GM04504 (cell line): ENCODE results near the gene AIM2.
"Not testable (repeated sequence)": the region's sequence is repeated elsewhere in the genome, so short reads cannot be mapped to it uniquely, and the experiment has no call there.

Experiments
- DNase-seq: peaks from one replicate; pipeline ENCODE4 v3.0.0-alpha.2; 2012; ENCODE audit warnings: low read depth

AIM2 gene

GRCh38 chr1:159079525-159079924, 3.0 kb upstream of the AIM2 start:
- no peak for DNase-seq

GRCh38 chr1:159077120-159077961, 775 bp upstream of the AIM2 start:
- DNase-seq, result no peak

DNA sequence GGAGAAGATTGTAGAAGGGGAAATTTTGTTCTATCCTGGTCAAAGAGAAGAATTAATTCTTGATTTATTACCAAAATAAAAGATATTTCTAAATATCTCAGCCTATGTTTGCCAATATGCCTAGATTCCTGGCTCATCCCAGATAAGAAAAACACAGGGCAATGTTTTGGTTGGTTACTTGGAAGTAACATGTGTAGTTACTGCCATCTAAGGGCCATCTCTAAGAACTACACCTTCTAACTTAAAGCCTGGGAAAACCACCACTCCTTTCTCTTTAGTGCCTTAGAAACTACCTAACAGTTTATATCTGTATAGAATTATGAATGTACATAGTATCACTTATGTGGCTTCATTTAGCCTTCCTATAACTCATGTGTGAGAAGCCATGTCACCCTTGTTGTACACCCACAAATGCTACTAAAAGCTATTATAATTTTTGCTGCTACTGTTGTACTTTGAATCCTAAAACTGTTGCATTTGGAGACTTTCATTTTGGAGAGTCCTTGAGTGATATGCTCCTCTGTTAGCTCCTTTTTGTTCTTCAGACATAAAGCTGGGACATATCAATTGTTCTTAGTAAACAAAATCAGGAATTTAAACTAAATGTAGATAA, 4.5 kb downstream of the AIM2 start:
- DNase-seq, result no peak

- no peak for DNase-seq
These were observed 7.7 kb downstream of the AIM2 start for GRCh38 chr1:159068886-159069285.

DNA sequence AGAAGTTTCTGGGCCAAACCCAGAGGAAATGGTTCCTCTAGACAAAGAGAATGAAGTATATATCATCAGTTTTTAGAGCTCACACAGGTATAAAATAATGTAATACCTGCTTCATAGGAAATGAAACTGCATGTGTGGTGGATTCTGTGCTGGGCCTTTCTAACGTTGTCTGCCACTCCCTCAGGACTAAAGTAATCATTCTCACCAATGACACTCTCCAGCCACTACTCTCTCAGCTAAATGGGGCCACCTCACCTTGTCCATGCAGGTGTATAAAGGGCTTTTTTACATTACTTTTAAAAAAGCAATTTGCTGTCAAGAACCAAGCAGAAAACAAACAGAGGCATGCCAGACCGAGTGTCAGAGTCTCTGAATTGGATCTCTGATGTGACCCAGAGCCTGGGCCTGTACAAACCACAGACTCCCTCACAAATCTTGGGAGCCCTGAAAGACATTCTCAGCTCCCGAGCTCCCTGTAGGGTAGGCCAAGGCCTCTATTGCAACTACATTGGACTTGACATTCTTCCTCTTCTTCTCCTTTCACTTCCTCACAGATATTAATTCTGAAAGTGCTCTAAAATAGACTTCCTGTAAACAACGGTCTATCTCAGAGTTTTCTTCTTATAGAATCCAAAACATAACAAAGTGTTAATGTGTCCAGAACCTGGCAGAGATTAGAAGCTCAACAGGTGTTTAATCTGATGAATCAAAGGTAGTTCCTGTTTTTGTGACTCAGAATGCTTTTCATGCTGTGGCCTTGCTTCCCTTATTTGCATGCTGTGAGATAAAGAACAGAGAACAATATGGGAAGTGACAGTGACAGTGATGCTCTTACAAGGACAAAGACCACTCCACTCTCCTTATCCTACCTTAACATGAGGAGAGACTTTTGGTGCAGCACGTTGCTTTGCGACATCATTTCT, 8.6 kb downstream of the AIM2 start:
- no peak for DNase-seq

DNA sequence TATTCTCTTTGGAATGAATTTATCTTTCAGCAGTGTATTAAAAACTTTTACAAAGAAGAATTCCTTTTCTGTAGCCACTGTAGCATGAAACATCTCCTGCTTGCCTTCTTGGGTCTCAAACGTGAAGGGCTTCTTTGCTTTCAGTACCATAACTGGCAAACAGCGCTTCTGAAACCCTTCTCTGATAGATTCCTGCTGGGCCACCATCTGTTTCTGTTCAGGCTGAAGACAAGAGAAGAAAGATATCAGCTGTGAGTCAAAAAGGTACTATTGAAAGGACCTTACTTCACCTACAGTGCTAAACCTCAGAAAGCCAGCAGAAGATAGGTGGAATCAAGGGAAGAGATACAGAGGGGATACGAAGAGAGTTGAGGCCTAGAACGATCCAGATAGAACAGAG, 10.5 kb downstream of the AIM2 start:
- no peak for DNase-seq

DNA sequence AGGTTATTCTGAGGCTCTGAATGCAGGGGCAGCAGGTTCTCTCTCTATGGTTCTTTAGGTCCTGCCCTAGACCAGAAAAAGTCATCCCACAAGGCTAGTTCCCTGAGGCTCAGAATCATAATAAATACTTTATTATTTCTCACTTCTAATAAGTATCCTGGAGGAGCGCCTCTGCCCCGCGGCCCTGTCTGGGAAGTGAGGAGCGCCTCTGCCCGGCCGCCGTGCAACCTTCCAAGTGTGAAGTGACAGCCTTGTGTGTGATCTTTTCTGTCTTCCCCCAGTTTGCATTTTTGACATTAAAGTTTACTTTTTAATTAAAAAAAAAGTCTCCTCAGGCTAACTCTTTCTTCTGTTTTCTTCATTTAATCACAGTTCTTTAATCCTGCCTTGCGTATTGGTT, 11.5 kb downstream of the AIM2 start:
- no peak for DNase-seq

DNA sequence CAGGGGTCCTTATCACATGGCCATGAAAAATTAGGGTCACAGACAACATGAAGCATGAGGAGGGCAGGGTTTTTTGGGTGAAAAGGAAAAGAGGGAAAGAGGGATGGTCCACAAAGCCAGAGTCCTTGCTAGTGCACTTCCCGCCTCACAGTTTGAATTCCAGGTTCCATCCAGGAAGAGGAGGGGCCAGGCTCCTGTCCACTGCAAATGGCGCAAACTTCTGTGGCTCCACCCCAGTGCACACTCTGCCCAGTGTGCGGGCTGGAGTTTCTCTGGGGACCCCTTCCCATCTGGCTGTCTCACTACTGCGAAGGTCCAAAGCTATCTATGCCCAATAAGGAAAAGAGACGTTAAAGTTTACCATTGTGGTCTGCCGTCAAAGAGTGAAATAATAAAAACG, 17.8 kb downstream of the AIM2 start:
- no peak for DNase-seq

GRCh38 chr1:159056069-159056698, 20.4 kb downstream of the AIM2 start:
- DNase-seq, result no peak

GRCh38 chr1:159055181-159055641, 21.4 kb downstream of the AIM2 start:
- no peak for DNase-seq

- no peak for DNase-seq
These were observed 22.1 kb downstream of the AIM2 start for GRCh38 chr1:159054427-159054826.

DNA sequence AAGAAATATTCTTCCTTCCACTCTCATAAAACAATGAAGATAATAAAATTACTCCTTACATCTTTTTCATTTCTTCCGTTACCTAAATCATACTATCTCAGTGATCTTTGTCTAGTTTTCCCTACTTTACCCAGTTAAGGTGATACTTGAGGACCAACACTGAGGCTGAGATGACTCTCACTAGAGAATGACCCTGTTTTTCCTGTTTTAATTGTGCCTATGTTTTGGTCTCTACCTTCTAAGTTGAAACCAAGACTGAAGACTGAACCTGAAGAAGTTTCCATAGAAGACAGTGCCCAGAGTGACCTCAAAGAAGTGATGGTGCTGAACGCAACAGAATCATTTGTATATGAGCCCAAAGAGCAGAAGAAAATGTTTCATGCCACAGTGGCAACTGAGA, 25.1 kb downstream of the AIM2 start:
- no peak for DNase-seq

GRCh38 chr1:159046486-159046885, 30.1 kb downstream of the AIM2 start:
- DNase-seq, result not testable (repeated sequence)

GRCh38 chr1:159040893-159041724, 35.5 kb downstream of the AIM2 start:
- DNase-seq, result no peak

DNA sequence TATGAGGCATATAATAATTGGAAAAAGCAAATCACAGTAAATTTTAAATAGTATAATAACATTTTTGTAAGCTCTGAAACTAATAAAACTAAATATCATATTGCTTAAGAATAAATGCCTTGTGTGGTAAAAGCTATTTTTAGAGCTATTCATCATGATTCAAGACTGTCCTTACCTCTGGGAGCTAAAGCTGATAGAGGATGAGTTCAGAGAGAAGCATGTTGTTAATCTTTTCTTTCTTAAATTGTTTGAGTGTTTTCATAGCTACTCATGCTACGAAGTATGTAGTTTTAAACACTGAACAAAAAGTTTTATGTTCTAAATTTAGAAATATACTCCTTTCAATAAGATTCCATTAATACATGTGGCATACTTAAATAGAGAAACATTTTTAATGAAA, 36.4 kb downstream of the AIM2 start:
- DNase-seq, result no peak

DNA sequence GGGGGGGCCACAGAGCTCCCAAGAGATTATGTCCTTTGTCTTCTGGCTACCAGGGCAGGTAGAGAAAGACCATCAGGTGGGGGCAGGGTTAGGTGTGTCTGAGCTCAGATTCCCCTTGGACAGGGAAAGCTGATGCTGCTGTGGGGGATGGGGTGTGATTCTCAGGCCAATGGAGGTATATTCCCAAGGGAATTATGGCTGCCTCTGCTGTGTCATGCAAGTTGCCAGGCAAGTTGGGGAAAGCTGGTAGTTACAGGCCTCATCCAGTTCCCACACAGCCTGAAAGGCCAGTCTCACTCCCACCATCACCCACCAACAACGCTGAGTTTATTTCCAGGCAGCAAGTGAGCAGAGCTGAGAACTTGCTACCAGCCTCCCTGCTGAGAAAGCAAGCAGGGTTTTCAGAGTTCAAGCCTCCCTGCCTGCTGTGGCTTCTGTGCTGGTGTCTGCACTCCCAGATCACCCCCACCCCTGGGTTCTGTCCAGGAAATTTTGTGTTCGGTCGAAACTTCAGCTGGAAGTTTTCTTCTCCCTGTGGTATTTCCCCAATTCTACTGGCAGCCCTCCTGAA, 45.6 kb downstream of the AIM2 start:
- no peak for DNase-seq

GRCh38 chr1:159030311-159030710, 46.3 kb downstream of the AIM2 start:
- DNase-seq, result no peak

DNA sequence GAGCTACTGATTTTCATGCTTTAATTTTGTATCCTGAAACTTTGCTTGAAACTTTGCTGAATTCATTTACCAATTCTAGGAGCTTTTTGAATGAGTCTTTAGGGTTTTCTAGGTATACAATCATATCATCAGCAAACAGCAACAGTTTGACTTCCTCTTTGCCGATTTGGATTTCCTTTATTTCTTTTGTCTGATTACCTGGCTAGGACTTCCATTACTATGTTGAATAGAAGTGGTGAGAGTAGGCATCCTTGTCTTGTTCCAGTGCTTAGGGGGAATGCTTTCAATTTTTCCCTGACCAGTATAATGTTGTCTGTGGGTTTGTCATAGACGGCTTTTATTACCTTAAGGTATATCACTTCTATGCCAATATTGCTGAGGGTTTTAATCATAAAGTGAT, 49.7 kb downstream of the AIM2 start:
- DNase-seq, result not testable (repeated sequence)

- no peak for DNase-seq
These were observed 51.5 kb downstream of the AIM2 start for GRCh38 chr1:159025043-159025442.

- DNase-seq, result no peak
These were observed 52.8 kb downstream of the AIM2 start for GRCh38 chr1:159023723-159024122.

- DNase-seq, result peak; percentile 52
These were observed 61.1 kb downstream of the AIM2 start for GRCh38 chr1:159015440-159015909.
